Naive thymus-derived CD4-positive, alpha-beta T cell (primary cell): ENCODE results near the gene AHSA1. TPM values are rescaled to one million over a fixed set of nuclear protein-coding genes. Genes with fewer than 3 reads are reported as not detected.

Experiments
- ATAC-seq: fragments of 150-1000 bp; cut with Tn5 transposase; 2 replicates; pipeline ENCODE4 v1.10.0; 2021; ENCODE audit warnings: mild to moderate bottlenecking, moderate library complexity
- CTCF ChIA-PET: fragments of 350-600 bp; sonication (Branson Sonifier 250); formaldehyde crosslinking; loops from one replicate; lab custom pipeline; 2021; ENCODE audit warnings: antibody characterized with exemption; lab: Charles Lee
- POLR2A ChIA-PET: fragments of 350-600 bp; sonication (Branson Sonifier 250); formaldehyde crosslinking; loops from one replicate; lab custom pipeline; 2021; ENCODE audit warnings: antibody characterized with exemption, inconsistent platforms; lab: Charles Lee
- DNase-seq, 9 donors: peaks; one replicate each; pipeline versions ENCODE4 v3.0.0 to v3.0.0-alpha.2; 2020 to 2022; ENCODE audit warnings: mixed read lengths in 1 of 9
- H3K27ac ChIP-seq: one replicate; pipeline ENCODE4 v1.7.0; 2013; ENCODE audit warnings: mild to moderate bottlenecking, low read depth, low read length, moderate library complexity
- H3K27me3 ChIP-seq, 2 donors: one replicate each; pipeline ENCODE4 v1.7.0; 2013; ENCODE audit warnings: low read length in 2 of 2, mild to moderate bottlenecking in 2 of 2, moderate library complexity in 2 of 2; ENCODE audit not compliant: control insufficient read depth in 2 of 2, insufficient read depth in 2 of 2
- H3K36me3 ChIP-seq, 3 experiments: 1 replicate in 2 of 3; 2 replicates in 1 of 3; pipeline ENCODE4 v1.7.0; 2013; ENCODE audit warnings: low read length in 3 of 3, mild to moderate bottlenecking in 3 of 3, moderate library complexity in 1 of 3; ENCODE audit not compliant: insufficient read depth in 3 of 3, control insufficient read depth in 2 of 3
- H3K4me1 ChIP-seq, 2 donors: one replicate each; pipeline ENCODE4 v1.7.0; 2013; ENCODE audit warnings: low read length in 2 of 2, mild to moderate bottlenecking in 2 of 2, moderate library complexity in 1 of 2; ENCODE audit not compliant: control insufficient read depth in 2 of 2, insufficient read depth in 2 of 2
- H3K4me3 ChIP-seq: 2 replicates; pipeline ENCODE4 v1.7.0; 2013; ENCODE audit warnings: mild to moderate bottlenecking, low read length
- H3K9me3 ChIP-seq, 3 experiments: 1 replicate in 2 of 3; 2 replicates in 1 of 3; pipeline ENCODE4 v1.7.0; 2013; ENCODE audit warnings: low read length in 3 of 3; ENCODE audit not compliant: control insufficient read depth in 2 of 3
- H3K27ac Mint-ChIP-seq, 9 donors: one replicate each; pipeline ENCODE4 v1.8.0; 2020 to 2022; ENCODE audit warnings: mixed read lengths in 9 of 9, mild to moderate bottlenecking in 8 of 9, moderate library complexity in 5 of 9, inconsistent platforms in 2 of 9
- H3K27me3 Mint-ChIP-seq, 5 donors: one replicate each; pipeline ENCODE4 v1.8.0; 2021 to 2022; ENCODE audit warnings: mixed read lengths in 5 of 5, mild to moderate bottlenecking in 1 of 5
- H3K36me3 Mint-ChIP-seq, 5 donors: one replicate each; pipeline ENCODE4 v1.8.0; 2020 to 2022; ENCODE audit warnings: mixed read lengths in 5 of 5, mild to moderate bottlenecking in 3 of 5, inconsistent platforms in 1 of 5
- H3K4me1 Mint-ChIP-seq, 7 donors: one replicate each; pipeline ENCODE4 v1.8.0; 2020 to 2022; ENCODE audit warnings: mixed read lengths in 7 of 7, mild to moderate bottlenecking in 3 of 7, inconsistent platforms in 1 of 7
- H3K4me3 Mint-ChIP-seq, 10 donors: one replicate each; pipeline ENCODE4 v1.8.0; 2020 to 2022; ENCODE audit warnings: mild to moderate bottlenecking in 10 of 10, mixed read lengths in 10 of 10, moderate library complexity in 6 of 10, inconsistent platforms in 2 of 10
- H3K9me3 Mint-ChIP-seq, 11 donors: one replicate each; pipeline ENCODE4 v1.8.0; 2020 to 2022; ENCODE audit warnings: mixed read lengths in 11 of 11, mild to moderate bottlenecking in 4 of 11, inconsistent platforms in 1 of 11, moderate library complexity in 1 of 11
- intact Hi-C, 2 donors: fragments of 100-400 bp; cut with micrococcal nuclease; formaldehyde crosslinking; loops; one replicate each; pipeline ENCODE4 v1.15.1; 2023
- polyA plus RNA-seq, 2 donors: library from polyadenylated mRNA; unstranded; fragments of 300-500 nt; fragmentation: Illumina TruSeq; gene quantifications; one replicate each; pipeline ENCODE4 v1.2.3, GENCODE V29; 2021
- total RNA-seq, 6 experiments: library from RNA in 5 of 6; stranded (reverse) in 5 of 6; gene quantifications; 1 replicate in 5 of 6; 2 replicates in 1 of 6; pipeline ENCODE4 v1.2.3 and lab custom pipeline; 2021 to 2026

Gene AHSA1
- total and polyA plus RNA-seq, 7 experiments from 2014 or later: 51.6 to 176 (median 104) TPM

DNA sequence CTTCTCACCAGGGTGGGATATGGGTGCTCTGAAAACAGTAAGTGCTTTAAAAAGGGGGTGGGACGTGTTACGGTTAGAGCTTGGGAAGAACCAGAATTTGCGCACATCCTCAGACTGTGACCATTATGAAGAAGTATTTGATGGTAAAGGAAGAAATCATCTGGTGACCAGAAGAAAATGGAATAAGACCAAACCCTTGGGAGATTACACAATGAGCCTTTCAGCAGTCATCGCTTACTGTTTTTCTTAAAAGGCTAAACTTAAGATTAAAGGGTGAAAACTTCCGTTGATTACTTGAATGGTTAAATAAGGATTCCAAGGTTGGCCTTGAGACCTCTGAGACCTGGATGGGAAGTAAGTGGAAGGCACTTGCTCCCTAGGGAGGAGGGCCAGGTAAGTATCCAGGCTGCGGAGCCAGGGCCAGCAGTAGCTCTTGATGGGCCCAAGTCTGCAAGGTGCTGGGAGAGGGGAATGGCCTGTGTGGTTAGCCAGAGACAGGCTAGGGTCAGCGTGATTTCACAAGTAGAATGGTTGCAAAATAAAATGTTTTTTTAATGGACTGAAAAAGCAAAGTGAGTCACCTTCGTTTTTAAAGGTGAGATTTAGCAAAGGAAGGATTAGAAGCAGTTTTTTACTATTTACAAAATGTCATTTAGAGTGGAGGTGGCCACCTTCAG, 53.7 kb downstream of the AHSA1 start:
- DNase-seq: no peak
- intact Hi-C loops: no loop called here
- H3K4me3 ChIP-seq: no peak overlapping the region
- H3K27me3 ChIP-seq: no peaks in the 10 kb centered on the region
- ATAC-seq: no peak
- H3K9me3 ChIP-seq: no peaks in the 10 kb centered on the region
- Mint-ChIP-seq H3K9me3 (no peaks in the 10 kb centered on the region), H3K4me3 (no peak overlapping the region), H3K27ac (no peak overlapping the region), H3K4me1 (no peaks in the 10 kb centered on the region), H3K36me3 (peaks cover 13 to 71% (median 57%) of the 10 kb centered on the region in 5 donors), H3K27me3 (no peaks in the 10 kb centered on the region)
- no peak overlapping the region for H3K27ac ChIP-seq
- H3K36me3 ChIP-seq: peaks cover 5 to 35% (median 8%) of the 10 kb centered on the region in 3 experiments
- no peaks in the 10 kb centered on the region for H3K4me1 ChIP-seq
- POLR2A ChIA-PET: no interaction called here
- CTCF ChIA-PET: interaction anchor here (0.5 kb wide), 1 partner anchor 34 kb away, joined by 3 read pairs; no protein-coding TSS in a partner anchor

DNA sequence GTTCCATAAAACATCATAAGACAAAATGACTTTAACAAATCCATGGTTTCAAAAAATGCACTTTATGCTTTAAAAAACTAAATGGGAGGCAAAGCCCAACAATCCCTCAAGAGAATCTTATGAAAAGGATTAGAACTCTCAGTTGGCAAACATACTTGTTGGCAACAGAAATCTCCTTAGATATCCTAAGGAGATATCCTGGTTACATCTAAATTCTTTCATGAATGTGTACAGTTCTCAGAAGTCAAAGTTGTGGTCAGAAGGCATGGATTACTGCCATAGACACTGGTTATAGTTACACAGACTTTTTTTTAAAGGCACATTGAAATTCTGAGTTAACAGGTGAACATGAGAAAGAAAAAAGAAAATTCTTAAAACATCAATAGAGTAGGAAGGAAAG, 58.2 kb downstream of the AHSA1 start:
- Histone ChIP-seq H3K9me3 (no peaks in the 10 kb centered on the region), H3K4me1 (no peaks in the 10 kb centered on the region), H3K27ac (no peak overlapping the region), H3K27me3 (no peaks in the 10 kb centered on the region), H3K36me3 (peaks cover 8 to 66% (median 9%) of the 10 kb centered on the region in 3 experiments), H3K4me3 (no peak overlapping the region)
- Mint-ChIP-seq H3K36me3 (peaks cover 22 to 79% (median 53%) of the 10 kb centered on the region in 5 donors), H3K4me1 (peaks cover 0 to 2% (median 0%) of the 10 kb centered on the region in 7 donors), H3K27me3 (no peaks in the 10 kb centered on the region), H3K9me3 (no peaks in the 10 kb centered on the region), H3K27ac (no peak overlapping the region), H3K4me3 (no peak overlapping the region)
- DNase-seq: no peak
- intact Hi-C loops: no loop called here
- ChIA-PET POLR2A (no interaction called here), CTCF (no interaction called here)
- ATAC-seq: no peak

Other genes with a start within 250 kb of the AHSA1 start
- gene NGB, start 186.9 kb upstream of the AHSA1 start, total RNA-seq: not detected
- not detected for gene NGB, start 186.9 kb upstream of the AHSA1 start, polyA plus RNA-seq
- 10 to 100 TPM in 2 of 5 experiments, 1 to 10 TPM in 3; 6.9 to 15.3 (median 9.4) TPM for gene POMT2, start 137.2 kb upstream of the AHSA1 start, total RNA-seq
- gene POMT2, start 137.2 kb upstream of the AHSA1 start, polyA plus RNA-seq: under 1 TPM in 1 of 2 donors, not detected in 1; 0.39 TPM
- gene GSTZ1, start 137.1 kb upstream of the AHSA1 start, total RNA-seq: 10 to 100 TPM in 3 of 5 experiments, 1 to 10 TPM in 2; 7.1 to 13.4 (median 11.5) TPM
- 1 to 10 TPM; 5.6 to 9.5 TPM for gene GSTZ1, start 137.1 kb upstream of the AHSA1 start, polyA plus RNA-seq
- 10 to 100 TPM in 1 of 5 experiments, 1 to 10 TPM in 4; 5.5 to 18.6 (median 7.0) TPM for gene TMED8, start 81.0 kb upstream of the AHSA1 start, total RNA-seq
- 1 to 10 TPM; 2.4 to 3.1 TPM for gene TMED8, start 81.0 kb upstream of the AHSA1 start, polyA plus RNA-seq
- gene SAMD15, start 80.7 kb upstream of the AHSA1 start, total RNA-seq: under 1 TPM in 3 of 5 experiments, not detected in 2; 0.27 to 0.46 (median 0.42) TPM
- not detected for gene SAMD15, start 80.7 kb upstream of the AHSA1 start, polyA plus RNA-seq
- 1 to 10 TPM in 1 of 5 experiments, under 1 TPM in 4; 0.32 to 1.1 (median 0.56) TPM for gene NOXRED1, start 34.6 kb upstream of the AHSA1 start, total RNA-seq
- gene NOXRED1, start 34.6 kb upstream of the AHSA1 start, polyA plus RNA-seq: not detected
- 10 to 100 TPM; 12.1 to 21.2 (median 20.5) TPM for gene VIPAS39, start 492 bp upstream of the AHSA1 start, total RNA-seq
- 10 to 100 TPM; 10.5 to 11.7 TPM for gene VIPAS39, start 492 bp upstream of the AHSA1 start, polyA plus RNA-seq
- not detected for gene ISM2, start 40.7 kb downstream of the AHSA1 start, total RNA-seq
- not detected for gene ISM2, start 40.7 kb downstream of the AHSA1 start, polyA plus RNA-seq
- 10 to 100 TPM; 19.0 to 58.1 (median 25.7) TPM for gene SPTLC2, start 158.5 kb downstream of the AHSA1 start, total RNA-seq
- gene SPTLC2, start 158.5 kb downstream of the AHSA1 start, polyA plus RNA-seq: 10 to 100 TPM; 11.6 to 12.7 TPM
- 10 to 100 TPM; 10.2 to 20.3 (median 14.1) TPM for gene ALKBH1, start 249.9 kb downstream of the AHSA1 start, total RNA-seq
- 10 to 100 TPM in 1 of 2 donors, 1 to 10 TPM in 1; 7.6 to 10.7 TPM for gene ALKBH1, start 249.9 kb downstream of the AHSA1 start, polyA plus RNA-seq